ENCODE data around the gene GRAP2. TPM values are rescaled to one million over a fixed set of nuclear protein-coding genes. Genes with fewer than 3 reads are reported as not detected.

GRAP2 gene
- total RNA-seq, 1 donor from 2014 or later = 4.2 TPM

- TF ChIP-seq, protein P1, sequence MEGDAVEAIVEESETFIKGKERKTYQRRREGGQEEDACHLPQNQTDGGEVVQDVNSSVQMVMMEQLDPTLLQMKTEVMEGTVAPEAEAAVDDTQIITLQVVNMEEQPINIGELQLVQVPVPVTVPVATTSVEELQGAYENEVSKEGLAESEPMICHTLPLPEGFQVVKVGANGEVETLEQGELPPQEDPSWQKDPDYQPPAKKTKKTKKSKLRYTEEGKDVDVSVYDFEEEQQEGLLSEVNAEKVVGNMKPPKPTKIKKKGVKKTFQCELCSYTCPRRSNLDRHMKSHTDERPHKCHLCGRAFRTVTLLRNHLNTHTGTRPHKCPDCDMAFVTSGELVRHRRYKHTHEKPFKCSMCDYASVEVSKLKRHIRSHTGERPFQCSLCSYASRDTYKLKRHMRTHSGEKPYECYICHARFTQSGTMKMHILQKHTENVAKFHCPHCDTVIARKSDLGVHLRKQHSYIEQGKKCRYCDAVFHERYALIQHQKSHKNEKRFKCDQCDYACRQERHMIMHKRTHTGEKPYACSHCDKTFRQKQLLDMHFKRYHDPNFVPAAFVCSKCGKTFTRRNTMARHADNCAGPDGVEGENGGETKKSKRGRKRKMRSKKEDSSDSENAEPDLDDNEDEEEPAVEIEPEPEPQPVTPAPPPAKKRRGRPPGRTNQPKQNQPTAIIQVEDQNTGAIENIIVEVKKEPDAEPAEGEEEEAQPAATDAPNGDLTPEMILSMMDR (IDR thresholded peaks at IDR 0.05) = no peak
- Mint-ChIP-seq H3K9me3 (no peaks in the 10 kb centered on the region), H3K36me3 (ENCODE audit: low read depth) (no peaks in the 10 kb centered on the region), H3K4me3 (no peak overlapping the region), H3K27ac (no peak overlapping the region), H3K27me3 (peaks cover 10% of the 10 kb centered on the region), H3K4me1 (no peaks in the 10 kb centered on the region)
- ChIA-PET POLR2A (no interaction called here), CTCF (no interaction called here)
- intact Hi-C loops (cut with micrococcal nuclease) = no loop called here
- ATAC-seq (ENCODE audit: low read depth) = no peak
- DNase-seq = no peak
These were observed 117.2 kb downstream of the GRAP2 start for GRCh38 chr22:40018051-40018450.

- Mint-ChIP-seq H3K9me3 (no peaks in the 10 kb centered on the region), H3K27ac (no peak overlapping the region), H3K4me3 (no peak overlapping the region), H3K27me3 (peaks cover 6% of the 10 kb centered on the region), H3K4me1 (no peaks in the 10 kb centered on the region), H3K36me3 (ENCODE audit: low read depth) (no peaks in the 10 kb centered on the region)
- POLR2A ChIA-PET = no interaction called here
- TF ChIP-seq, protein P1 (IDR thresholded peaks at IDR 0.05) = no peak
- DNase-seq = no peak
- CTCF ChIA-PET = no interaction called here
- ATAC-seq (ENCODE audit: low read depth) = no peak
- intact Hi-C loops (cut with micrococcal nuclease) = no loop called here
These were observed 118.2 kb downstream of the GRAP2 start for GRCh38 chr22:40019100-40019499.

GRCh38 chr22:40020956-40021355 lies 120.1 kb downstream of the GRAP2 start:
- H3K4me3 Mint-ChIP-seq = no peak overlapping the region
- intact Hi-C loops (cut with micrococcal nuclease) = loop anchor here (5.0 kb wide), 1 partner anchor 49 kb away; no protein-coding TSS in a partner anchor
- CTCF ChIA-PET = interaction anchor here (1.1 to 1.2 kb wide), 2 partner anchors 24 to 478 kb away, joined by 3 read pairs; no protein-coding TSS in a partner anchor
- H3K36me3 Mint-ChIP-seq (ENCODE audit: low read depth) = no peaks in the 10 kb centered on the region
- H3K27ac Mint-ChIP-seq = no peak overlapping the region
- H3K27me3 Mint-ChIP-seq = no peaks in the 10 kb centered on the region
- POLR2A ChIA-PET = no interaction called here
- TF ChIP-seq, protein P1 (IDR thresholded peaks at IDR 0.05) = no peak
- no peaks in the 10 kb centered on the region for H3K9me3 Mint-ChIP-seq
- ATAC-seq (ENCODE audit: low read depth) (no peak), DNase-seq (no peak)
- H3K4me1 Mint-ChIP-seq = peaks cover 5% of the 10 kb centered on the region

DNA sequence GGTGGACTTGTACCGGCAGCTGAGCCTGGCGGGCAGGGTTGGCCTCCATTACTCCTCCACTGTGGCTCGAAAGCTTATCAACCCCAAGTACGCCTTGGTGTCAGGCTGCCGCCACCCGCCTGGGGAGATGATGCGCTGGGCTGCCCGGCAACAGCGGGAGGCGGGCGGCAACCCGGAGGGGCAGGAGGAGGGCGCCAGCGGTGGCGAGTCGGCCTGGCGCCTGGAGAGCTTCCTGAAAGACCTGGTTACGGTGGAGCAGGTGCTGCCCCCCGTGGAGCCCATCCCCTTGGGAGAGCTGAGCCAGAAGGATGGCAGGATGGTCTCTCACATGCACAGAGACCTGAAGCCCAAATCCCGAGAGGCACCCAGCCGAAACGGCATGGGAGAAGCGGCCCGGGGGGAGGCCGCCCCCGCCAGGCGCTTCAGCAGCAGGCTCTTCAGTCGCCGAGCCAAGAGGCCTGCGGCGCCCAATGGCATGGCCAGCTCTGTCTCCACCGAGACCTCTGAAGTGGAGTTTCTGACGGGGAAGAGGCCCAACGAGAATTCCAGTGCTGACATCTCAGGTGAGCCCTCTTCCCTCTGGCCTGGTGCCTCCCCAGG lies 120.6 kb downstream of the GRAP2 start:
- intact Hi-C loops (cut with micrococcal nuclease) = loop anchor here (5.0 kb wide), 1 partner anchor 49 kb away; no protein-coding TSS in a partner anchor
- Mint-ChIP-seq H3K4me3 (no peak overlapping the region), H3K27me3 (no peaks in the 10 kb centered on the region), H3K9me3 (no peaks in the 10 kb centered on the region), H3K36me3 (ENCODE audit: low read depth) (no peaks in the 10 kb centered on the region), H3K27ac (no peak overlapping the region), H3K4me1 (peaks cover 5% of the 10 kb centered on the region)
- POLR2A ChIA-PET = no interaction called here
- TF ChIP-seq, protein P1 (IDR thresholded peaks at IDR 0.05) = no peak
- ATAC-seq (ENCODE audit: low read depth) (no peak), DNase-seq (no peak)
- CTCF ChIA-PET = interaction anchor here (1.1 to 4.6 kb wide), 4 partner anchors 16 to 486 kb away, joined by 3 to 154 read pairs (median 23); partner anchors contain the start of gene RPS19BP1

DNA sequence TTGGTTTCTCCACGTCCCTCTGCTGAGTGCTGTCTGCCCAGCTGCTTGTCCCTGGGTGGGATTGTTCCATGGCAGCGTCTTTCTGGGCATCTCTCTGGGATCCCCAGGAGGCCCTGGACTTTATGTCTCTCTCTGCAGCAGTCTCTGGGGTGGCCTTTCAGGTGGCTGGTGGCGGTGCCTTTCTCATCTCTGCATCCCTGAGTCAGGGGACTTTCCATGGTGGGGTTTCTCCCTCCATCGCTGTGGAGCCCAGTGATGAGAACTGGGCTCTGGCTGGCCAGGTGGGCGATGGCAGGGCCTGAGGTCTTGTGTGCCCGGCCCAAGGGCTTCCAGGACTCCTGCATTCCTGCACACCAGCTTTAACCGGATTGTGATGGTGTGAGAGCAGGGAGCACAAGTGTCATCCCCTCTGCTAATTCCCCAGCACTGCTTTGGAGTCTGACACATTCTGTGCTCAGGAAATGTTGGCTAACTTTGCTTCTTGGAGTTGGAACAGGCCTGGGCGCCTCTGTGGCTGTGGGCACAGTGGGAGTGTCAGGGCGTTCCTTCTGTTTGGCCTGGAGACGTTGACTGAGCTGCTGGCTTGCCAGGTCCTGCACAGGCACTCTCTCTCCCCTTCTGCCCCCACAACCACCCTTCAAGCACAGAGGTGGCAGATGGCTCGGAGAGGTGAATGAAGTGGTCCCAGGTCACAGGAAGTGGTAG lies 121.8 kb downstream of the GRAP2 start:
- ChIA-PET CTCF (interaction anchor here (2.8 to 4.6 kb wide), 3 partner anchors 15 to 487 kb away, joined by 18 to 154 read pairs (median 43); partner anchors contain the start of gene RPS19BP1), POLR2A (no interaction called here)
- Mint-ChIP-seq H3K36me3 (ENCODE audit: low read depth) (no peaks in the 10 kb centered on the region), H3K27me3 (no peaks in the 10 kb centered on the region), H3K4me3 (no peak overlapping the region), H3K4me1 (peaks cover 5% of the 10 kb centered on the region), H3K9me3 (no peaks in the 10 kb centered on the region), H3K27ac (no peak overlapping the region)
- intact Hi-C loops (cut with micrococcal nuclease) = loop anchor here (5.0 kb wide), 1 partner anchor 50 kb away; no protein-coding TSS in a partner anchor
- TF ChIP-seq, protein P1 (IDR thresholded peaks at IDR 0.05) = no peak
- ATAC-seq (ENCODE audit: low read depth) = no peak
- no peak for DNase-seq

Measured in activated B cell treated with CpG ODN at 0.5 μM for 24 hours (primary cell).